Peyer's patch (tissue), 4 donors: ENCODE results near the gene HTR3A. TPM values are rescaled to one million over a fixed set of nuclear protein-coding genes. Genes with fewer than 3 reads are reported as not detected.

Source experiments
- DNase-seq, 3 donors: peaks; one replicate each; pipeline ENCODE4 v3.0.0-alpha.2; 2017 to 2019
- H3K27ac ChIP-seq, 4 donors: fragments of 200-600 bp; sonication (generic); one replicate each; pipeline ENCODE4 v1.5.1; 2016 to 2019
- H3K27me3 ChIP-seq, 2 donors: fragments of 200-600 bp; sonication (generic); one replicate each; pipeline ENCODE4 v1.5.1; 2019
- H3K36me3 ChIP-seq, 3 donors: fragments of 200-600 bp; sonication (generic); one replicate each; pipeline ENCODE4 v1.5.1; 2016 to 2019
- H3K4me1 ChIP-seq, 4 donors: fragments of 200-600 bp; sonication (generic); one replicate each; pipeline ENCODE4 v1.5.1; 2016 to 2019
- H3K4me3 ChIP-seq, 4 donors: fragments of 200-600 bp; sonication (generic); 1 replicate in 3 of 4; 2 replicates in 1 of 4; pipeline ENCODE4 v1.5.1; 2016 to 2019; ENCODE audit warnings: mild to moderate bottlenecking in 1 of 4
- H3K9me3 ChIP-seq, 4 donors: fragments of 200-600 bp; sonication (generic); one replicate each; pipeline ENCODE4 v1.5.1; 2016 to 2019; ENCODE audit warnings: mild to moderate bottlenecking in 1 of 4
- POLR2A ChIP-seq, 2 donors: fragments of 450-650 bp; IDR thresholded peaks; one replicate each; pipeline ENCODE4 v1.5.1; 2017; ENCODE audit warnings: antibody characterized with exemption in 2 of 2, mild to moderate bottlenecking in 2 of 2, moderate library complexity in 2 of 2
- total RNA-seq, 4 donors: library from RNA; depleted of rRNA; stranded (reverse); fragments of >200 nt; gene quantifications; one replicate each; pipeline ENCODE4 v1.1.0, GENCODE V29; 2016
- TF ChIP-seq, protein P1 (sequence below), 6 experiments: fragments of 450-650 bp in 4 of 6; fragments of 200-600 bp in 2 of 6; sonication (generic) in 1 of 6; IDR thresholded peaks; one replicate each; pipeline ENCODE4 v1.5.1; 2017 to 2019; ENCODE audit warnings: antibody characterized with exemption in 6 of 6, mild to moderate bottlenecking in 3 of 6, moderate library complexity in 1 of 6

HTR3A gene
- total RNA-seq, 4 donors from 2014 or later: 0.80 to 1.7 (median 0.95) TPM; not detected in 1

DNA sequence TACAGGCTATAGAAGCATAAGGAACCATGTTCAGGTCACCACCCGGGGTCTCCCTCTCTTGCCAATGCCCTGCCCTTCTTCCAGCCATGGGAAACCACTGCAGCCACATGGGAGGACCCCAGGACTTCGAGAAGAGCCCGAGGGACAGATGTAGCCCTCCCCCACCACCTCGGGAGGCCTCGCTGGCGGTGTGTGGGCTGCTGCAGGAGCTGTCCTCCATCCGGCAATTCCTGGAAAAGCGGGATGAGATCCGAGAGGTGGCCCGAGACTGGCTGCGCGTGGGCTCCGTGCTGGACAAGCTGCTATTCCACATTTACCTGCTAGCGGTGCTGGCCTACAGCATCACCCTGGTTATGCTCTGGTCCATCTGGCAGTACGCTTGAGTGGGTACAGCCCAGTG is 14.5 kb downstream of the HTR3A start:
- no peak overlapping the region for H3K27ac ChIP-seq

DNA sequence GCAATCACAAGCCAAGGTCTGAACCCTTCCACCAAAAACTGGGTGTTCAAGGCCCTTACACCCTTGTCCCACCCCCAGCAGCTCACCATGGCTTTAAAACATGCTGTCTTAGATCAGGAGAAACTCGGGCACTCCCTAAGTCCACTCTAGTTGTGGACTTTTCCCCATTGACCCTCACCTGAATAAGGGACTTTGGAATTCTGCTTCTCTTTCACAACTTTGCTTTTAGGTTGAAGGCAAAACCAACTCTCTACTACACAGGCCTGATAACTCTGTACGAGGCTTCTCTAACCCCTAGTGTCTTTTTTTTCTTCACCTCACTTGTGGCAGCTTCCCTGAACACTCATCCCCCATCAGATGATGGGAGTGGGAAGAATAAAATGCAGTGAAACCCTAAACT is 15.0 kb downstream of the HTR3A start:
- Histone ChIP-seq H3K27ac (no peak overlapping the region), H3K36me3 (no peaks in the 10 kb centered on the region), H3K9me3 (no peaks in the 10 kb centered on the region), H3K4me3 (no peak overlapping the region), H3K27me3 (no peaks in the 10 kb centered on the region), H3K4me1 (no peaks in the 10 kb centered on the region)
- DNase-seq: no peak
- TF ChIP-seq POLR2A (IDR thresholded peaks at IDR 0.05): no peak
- TF ChIP-seq, protein P1, sequence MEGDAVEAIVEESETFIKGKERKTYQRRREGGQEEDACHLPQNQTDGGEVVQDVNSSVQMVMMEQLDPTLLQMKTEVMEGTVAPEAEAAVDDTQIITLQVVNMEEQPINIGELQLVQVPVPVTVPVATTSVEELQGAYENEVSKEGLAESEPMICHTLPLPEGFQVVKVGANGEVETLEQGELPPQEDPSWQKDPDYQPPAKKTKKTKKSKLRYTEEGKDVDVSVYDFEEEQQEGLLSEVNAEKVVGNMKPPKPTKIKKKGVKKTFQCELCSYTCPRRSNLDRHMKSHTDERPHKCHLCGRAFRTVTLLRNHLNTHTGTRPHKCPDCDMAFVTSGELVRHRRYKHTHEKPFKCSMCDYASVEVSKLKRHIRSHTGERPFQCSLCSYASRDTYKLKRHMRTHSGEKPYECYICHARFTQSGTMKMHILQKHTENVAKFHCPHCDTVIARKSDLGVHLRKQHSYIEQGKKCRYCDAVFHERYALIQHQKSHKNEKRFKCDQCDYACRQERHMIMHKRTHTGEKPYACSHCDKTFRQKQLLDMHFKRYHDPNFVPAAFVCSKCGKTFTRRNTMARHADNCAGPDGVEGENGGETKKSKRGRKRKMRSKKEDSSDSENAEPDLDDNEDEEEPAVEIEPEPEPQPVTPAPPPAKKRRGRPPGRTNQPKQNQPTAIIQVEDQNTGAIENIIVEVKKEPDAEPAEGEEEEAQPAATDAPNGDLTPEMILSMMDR (IDR thresholded peaks at IDR 0.05): no peak

More for the DNA sequence above, 14.5 kb downstream of the HTR3A start:
- Histone ChIP-seq H3K4me3 (no peak overlapping the region), H3K36me3 (no peaks in the 10 kb centered on the region), H3K9me3 (no peaks in the 10 kb centered on the region), H3K27me3 (no peaks in the 10 kb centered on the region), H3K4me1 (no peaks in the 10 kb centered on the region)
- DNase-seq: no peak
- no peak for TF ChIP-seq POLR2A (IDR thresholded peaks at IDR 0.05)
- TF ChIP-seq, protein P1 (IDR thresholded peaks at IDR 0.05): no peak

DNA sequence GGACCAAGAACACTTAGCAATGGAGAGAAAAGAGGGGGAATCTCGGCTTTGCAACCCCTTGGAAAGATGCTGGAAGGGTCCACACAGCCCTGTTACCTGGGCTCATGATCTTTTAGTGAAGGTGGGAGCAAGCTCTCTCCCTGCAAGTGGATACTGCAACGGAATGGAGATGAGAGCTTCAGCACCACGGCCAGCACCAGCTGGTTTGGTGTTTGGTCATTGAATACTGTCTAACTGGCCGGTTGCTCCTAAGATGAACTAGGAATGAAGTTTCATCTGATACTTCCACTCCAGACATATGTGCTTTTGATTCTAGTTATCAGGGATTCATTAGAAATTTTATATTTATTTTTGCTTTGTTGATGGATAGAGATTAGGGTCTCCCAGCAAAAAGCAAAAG is 16.3 kb downstream of the HTR3A start:
- no peak for TF ChIP-seq POLR2A (IDR thresholded peaks at IDR 0.05)
- TF ChIP-seq, protein P1 (IDR thresholded peaks at IDR 0.05): no peak
- Histone ChIP-seq H3K4me1 (no peaks in the 10 kb centered on the region), H3K27ac (no peak overlapping the region), H3K36me3 (no peaks in the 10 kb centered on the region), H3K4me3 (no peak overlapping the region), H3K27me3 (no peaks in the 10 kb centered on the region), H3K9me3 (no peaks in the 10 kb centered on the region)
- no peak for DNase-seq

DNA sequence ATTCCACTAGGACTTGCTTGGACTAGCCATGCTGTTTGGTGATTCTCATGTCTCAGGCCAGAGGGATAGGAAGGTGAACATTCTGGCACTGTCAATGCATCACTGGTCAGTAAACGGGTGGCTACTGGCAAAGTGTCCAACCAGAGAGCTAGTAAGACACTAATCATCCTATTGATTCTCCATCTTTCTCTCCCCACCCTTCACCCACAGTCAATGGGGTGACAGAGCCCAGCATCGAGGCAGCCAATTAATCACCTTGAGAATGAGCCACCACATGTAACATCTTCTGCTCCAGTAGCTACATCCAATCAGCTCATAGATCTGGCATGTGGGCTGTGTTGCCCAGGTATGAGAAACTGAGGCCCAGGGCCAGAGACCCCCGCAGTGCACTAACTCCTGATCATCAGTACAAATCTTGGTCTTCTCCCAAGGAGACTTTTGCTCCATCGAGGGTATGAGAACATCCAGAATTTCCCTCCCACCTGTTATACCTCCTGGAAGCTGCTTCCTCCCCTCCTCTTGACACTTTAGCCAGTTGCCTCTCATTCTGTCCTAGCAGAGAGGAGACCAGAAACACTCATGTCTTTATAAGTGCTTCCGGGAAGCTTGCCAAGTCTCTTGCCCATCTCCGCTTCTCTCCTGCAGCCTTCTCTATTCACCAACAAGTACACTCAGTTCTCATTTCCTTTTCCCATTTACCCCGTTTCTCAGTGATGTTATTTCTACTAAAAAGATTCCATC is 17.0 kb downstream of the HTR3A start:
- Histone ChIP-seq H3K27me3 (no peaks in the 10 kb centered on the region), H3K36me3 (no peaks in the 10 kb centered on the region), H3K9me3 (no peaks in the 10 kb centered on the region), H3K4me1 (no peaks in the 10 kb centered on the region), H3K4me3 (no peak overlapping the region), H3K27ac (no peak overlapping the region)
- DNase-seq: no peak
- TF ChIP-seq POLR2A (IDR thresholded peaks at IDR 0.05): no peak
- TF ChIP-seq, protein P1 (IDR thresholded peaks at IDR 0.05): no peak

DNA sequence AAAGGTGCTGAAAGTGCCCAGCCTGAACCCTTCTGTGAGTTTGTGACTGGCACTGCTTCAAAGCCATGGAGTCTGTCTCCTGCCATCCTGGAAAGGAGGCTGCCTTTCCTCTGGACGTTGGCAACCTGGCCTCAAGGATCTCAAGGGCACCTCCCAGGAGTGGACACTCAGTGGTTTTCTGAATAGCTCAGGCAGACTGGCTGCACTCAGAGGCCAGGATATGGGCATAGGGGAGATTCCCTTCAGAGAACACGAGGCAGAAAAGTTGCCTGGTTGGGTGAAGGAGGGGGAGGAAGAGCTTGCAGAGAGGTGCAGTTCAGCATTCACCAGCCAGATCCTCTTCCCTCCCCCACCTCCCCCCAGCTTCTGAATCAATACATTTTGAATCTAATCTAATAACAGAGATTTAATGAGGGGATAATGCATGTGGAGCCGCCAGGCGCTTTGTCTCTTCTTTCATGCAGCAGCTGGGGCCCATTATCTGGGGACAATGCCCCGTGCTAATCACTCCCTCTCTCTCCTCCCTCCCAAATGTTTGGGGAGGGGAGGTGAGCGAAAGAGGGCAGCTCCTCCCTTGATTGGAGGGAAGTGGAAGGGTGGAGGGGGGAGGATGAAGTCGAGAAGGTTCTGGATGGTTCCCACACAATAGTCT is 17.7 kb downstream of the HTR3A start:
- Histone ChIP-seq H3K9me3 (no peaks in the 10 kb centered on the region), H3K27ac (no peak overlapping the region), H3K36me3 (no peaks in the 10 kb centered on the region), H3K4me3 (no peak overlapping the region), H3K27me3 (no peaks in the 10 kb centered on the region), H3K4me1 (no peaks in the 10 kb centered on the region)
- no peak for TF ChIP-seq POLR2A (IDR thresholded peaks at IDR 0.05)
- TF ChIP-seq, protein P1 (IDR thresholded peaks at IDR 0.05): no peak
- no peak for DNase-seq
